KOPT-K1 (cell line): Measurements from ENCODE around the gene ANKRD44.
"Not testable (repeated sequence)": the region's sequence is repeated elsewhere in the genome, so short reads cannot be mapped to it uniquely, and the experiment has no call there.

Experiments used
- H3K27ac ChIP-seq: fragments of 200-600 bp; sonication (generic); 2 replicates; pipeline ENCODE4 v1.5.1; 2016; ENCODE audit warnings: antibody characterized with exemption, mild to moderate bottlenecking, low read depth, low read length; ENCODE audit not compliant: poor library complexity, severe bottlenecking
- H3K36me3 ChIP-seq: fragments of 200-600 bp; sonication (generic); 2 replicates; pipeline ENCODE4 v1.5.1; 2017; ENCODE audit warnings: antibody characterized with exemption, mild to moderate bottlenecking, low read length, moderate library complexity; ENCODE audit not compliant: insufficient read depth
- H3K9me3 ChIP-seq: fragments of 200-600 bp; sonication (generic); 2 replicates; pipeline ENCODE4 v1.5.1; 2017; ENCODE audit warnings: antibody characterized with exemption, low read length, mild to moderate bottlenecking; ENCODE audit not compliant: insufficient read depth, poor library complexity, severe bottlenecking

The ANKRD44 gene

DNA sequence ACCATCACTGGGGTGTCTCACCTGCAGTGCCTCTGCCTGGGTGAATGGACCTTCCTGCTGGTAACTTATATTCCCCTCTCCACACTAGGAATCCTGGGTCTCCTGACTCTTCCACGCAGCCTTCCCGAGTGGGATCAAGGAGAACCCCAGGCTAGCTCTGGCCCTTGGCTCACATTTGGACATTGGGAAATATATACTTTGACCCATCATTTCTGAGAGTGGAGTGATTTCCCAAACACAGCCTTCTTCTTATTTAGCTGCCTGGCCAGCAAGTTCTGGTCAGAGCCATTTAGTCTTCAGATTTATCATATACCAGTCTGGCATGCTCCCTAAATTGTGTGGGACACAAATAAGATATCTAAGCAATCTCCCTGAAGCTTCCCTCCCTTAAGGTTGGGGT lies 237.3 kb downstream of the ANKRD44 start:
- peaks cover 3% of the 10 kb centered on the region for H3K36me3 ChIP-seq
- peak overlapping the region; percentile 50 for H3K27ac ChIP-seq
- H3K9me3 ChIP-seq, result no peaks in the 10 kb centered on the region

DNA sequence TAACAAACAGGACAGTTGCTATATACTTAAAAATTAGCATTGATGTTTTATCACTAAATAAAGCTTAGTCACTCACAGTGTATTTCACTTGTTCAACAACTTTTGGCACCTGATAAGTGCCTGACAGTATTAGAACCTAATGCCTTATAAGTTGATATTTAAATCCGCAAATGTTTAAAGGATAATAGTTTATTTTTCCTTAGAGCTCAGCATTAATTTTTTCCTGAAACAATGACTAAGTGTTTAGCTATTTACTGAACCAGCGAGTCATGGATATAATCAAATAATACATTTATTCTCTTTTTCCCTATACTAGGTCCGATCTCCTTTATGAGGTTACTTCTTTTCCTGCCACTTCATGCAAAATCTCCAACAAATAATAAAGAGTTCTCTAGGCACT lies 238.0 kb downstream of the ANKRD44 start:
- H3K27ac ChIP-seq, result peak overlapping the region; percentile 61
- H3K9me3 ChIP-seq, result no peaks in the 10 kb centered on the region
- H3K36me3 ChIP-seq, result no peaks in the 10 kb centered on the region; the same call in 1 of the 2 replicates

DNA sequence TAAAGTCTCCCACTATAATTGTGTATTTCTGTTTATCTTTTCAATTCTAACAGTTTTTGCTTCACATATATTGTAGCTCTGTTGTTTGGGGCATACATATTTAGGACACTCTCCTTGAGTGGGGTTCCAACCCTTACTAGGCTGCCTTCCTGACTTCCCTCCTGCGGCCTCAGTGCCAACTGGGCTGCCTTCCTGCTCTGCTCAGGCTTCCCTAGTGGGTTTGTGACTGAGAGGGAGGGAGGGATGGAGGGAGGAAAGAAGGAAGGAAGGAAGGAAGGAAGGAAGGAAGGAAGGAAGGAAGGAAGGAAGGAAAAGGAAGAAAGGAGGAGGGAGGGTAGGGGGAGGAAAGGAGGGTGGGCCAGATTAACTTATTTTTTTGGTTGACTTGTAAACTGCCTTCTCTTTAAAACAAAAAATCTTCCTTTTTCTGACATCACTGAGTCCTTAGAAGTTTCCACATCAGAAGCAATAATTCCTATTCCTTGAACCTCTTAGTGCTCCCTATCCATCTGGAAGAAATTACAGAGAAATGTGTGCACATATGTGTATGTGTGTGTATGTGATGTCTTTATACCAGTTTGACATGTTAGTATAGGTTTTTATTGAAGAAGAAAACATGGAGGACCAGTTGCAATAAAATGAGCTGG lies 238.7 kb downstream of the ANKRD44 start:
- Histone ChIP-seq H3K27ac (peak overlapping the region; percentile 61), H3K9me3 (no peaks in the 10 kb centered on the region), H3K36me3 (no peaks in the 10 kb centered on the region; the same call in 1 of the 2 replicates)

DNA sequence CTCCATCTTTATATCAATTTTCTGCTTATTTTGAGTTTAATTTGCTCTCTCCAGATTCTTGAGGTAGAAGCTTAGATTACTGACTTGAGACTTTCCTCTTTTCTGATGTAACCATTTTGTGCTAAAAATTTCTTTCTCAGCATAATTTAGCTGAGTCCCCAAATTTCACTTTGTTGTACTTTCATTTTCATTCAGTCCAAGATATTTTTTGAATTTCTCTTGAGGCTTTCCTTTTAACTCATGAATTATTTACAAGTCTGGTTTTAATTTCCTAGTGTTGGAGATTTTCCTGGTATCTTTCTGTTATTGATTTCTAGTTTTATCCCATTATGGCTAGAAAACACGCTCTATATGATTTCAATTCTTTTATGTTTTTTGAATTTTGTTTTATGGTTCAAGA lies 239.4 kb downstream of the ANKRD44 start:
- H3K27ac ChIP-seq, result peak overlapping the region; percentile 61
- H3K36me3 ChIP-seq, result no peaks in the 10 kb centered on the region
- no peaks in the 10 kb centered on the region for H3K9me3 ChIP-seq

DNA sequence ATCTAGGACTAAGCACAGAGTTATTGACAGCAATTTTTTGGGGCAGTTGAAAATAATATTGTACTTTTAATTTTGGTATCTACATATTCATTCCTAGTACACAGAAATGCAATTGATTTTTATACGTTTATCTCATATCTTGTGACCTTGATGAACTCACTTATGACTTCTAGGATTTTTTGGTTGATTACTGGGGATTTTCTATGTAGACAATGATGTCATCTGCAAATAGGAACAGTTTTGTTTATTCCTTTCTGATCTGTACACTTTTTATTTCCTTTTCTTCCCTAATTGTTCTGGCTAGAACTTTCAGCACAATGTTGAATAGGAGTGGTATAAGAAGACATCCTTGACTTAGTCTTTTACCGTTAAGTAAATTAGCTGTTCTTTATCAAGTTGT lies 240.6 kb downstream of the ANKRD44 start:
- Histone ChIP-seq H3K36me3 (no peaks in the 10 kb centered on the region), H3K9me3 (no peaks in the 10 kb centered on the region), H3K27ac (peak overlapping the region; percentile 61)

DNA sequence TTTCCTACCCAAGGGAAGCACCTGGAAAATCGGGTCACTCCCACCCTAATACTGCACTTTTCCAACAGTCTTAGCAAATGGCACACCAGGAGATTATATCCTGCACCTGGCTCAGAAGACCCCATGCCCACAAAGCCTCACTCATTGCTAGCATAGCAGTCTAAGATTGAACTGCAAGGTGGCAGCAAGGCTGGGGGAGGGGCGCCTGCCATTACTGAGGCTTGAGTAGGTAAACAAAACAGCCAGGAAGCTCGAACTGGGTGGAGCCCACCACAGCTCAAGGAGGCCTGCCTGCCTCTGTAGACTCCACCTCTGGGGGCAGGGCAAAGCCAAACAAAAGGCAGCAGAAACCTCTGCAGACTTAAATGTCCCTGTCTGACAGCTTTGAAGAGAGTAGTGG lies 248.0 kb downstream of the ANKRD44 start:
- H3K27ac ChIP-seq, result peak overlapping the region; percentile 40
- H3K9me3 ChIP-seq, H3K36me3 ChIP-seq: not testable (repeated sequence)

DNA sequence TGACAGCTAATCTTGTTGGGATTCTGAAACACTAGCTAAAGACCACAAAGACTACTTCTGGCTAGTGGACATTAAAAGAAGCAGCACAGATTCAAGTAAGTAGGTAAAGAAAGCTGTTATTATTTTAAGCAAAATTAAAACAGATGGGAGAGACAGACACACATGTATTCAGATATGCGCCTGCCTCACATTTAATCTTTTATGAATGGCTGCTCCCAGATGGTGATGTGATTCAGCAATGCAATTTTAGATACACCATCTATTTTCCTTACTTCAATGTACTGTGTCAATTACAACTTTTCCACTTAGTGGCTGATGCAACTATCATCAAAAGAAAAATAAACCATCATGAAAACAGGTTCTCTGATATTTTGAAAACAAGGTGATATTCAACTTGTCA lies 251.1 kb downstream of the ANKRD44 start:
- H3K36me3 ChIP-seq, result no peaks in the 10 kb centered on the region
- peaks cover 17% of the 10 kb centered on the region for H3K9me3 ChIP-seq
- no peak overlapping the region for H3K27ac ChIP-seq

DNA sequence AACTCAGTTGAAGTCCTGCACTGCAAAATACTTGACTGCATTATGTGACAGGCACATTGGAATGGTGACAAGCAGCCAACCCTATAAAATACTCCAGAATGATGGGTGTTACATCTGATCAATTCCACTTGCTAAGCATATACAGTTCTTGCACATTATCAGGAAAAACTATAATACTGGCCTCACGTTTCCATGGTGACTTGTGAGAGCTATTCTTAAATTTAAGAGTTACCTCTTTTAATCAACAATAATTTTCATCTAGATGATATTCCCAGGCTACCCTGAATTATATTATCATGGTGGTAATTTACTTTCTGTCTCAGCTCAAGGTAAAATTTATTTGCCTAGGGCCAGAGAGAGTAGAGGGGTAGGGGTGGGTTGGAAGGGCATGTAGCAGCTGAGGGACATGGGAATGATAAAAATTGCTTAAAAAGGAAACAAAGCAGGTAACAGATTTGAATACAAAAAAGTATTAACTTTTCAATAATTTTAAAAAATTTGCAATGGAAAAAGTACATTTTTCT lies 251.7 kb downstream of the ANKRD44 start:
- Histone ChIP-seq H3K36me3 (no peaks in the 10 kb centered on the region), H3K9me3 (peaks cover 21% of the 10 kb centered on the region), H3K27ac (no peak overlapping the region)

DNA sequence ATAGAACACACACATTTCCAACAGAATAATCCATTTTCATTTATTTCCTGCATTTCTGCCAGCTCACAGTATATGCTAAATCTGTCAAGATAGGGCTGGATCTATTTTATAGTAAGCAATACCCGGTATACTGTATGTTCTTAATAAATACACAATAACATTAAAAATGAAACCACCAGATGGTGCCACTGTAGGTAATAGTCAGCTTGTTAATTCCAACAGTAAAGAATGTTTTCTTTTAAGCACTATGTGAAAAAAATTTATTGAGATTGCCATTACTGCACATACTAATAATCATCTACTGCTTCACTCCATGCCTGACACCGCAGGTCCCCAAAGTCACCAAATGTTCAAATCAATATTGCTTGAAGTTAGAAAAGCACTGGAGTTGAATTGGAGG lies 252.6 kb downstream of the ANKRD44 start:
- Histone ChIP-seq H3K36me3 (no peaks in the 10 kb centered on the region), H3K27ac (no peak overlapping the region), H3K9me3 (peaks cover 21% of the 10 kb centered on the region)

DNA sequence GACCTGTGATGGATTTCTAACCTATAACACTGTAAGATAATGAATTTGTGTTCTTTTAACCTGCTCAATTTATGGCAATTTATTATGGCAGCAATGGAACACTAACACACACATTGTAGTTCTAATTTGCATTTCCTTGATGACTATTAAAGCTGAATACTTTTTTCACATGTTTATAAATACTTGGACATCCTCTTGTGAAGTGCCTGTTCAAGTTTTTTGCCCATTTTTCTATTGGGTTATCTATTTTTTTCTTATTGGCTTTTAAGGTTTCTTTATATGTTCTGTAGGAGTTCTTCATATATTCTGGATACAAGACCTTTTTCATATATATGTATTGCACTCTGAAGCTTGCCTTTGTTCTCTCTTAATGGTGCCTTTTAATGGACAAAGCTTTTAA lies 255.5 kb downstream of the ANKRD44 start:
- Histone ChIP-seq H3K36me3 (no peaks in the 10 kb centered on the region), H3K27ac (no peak overlapping the region), H3K9me3 (peaks cover 21% of the 10 kb centered on the region)

DNA sequence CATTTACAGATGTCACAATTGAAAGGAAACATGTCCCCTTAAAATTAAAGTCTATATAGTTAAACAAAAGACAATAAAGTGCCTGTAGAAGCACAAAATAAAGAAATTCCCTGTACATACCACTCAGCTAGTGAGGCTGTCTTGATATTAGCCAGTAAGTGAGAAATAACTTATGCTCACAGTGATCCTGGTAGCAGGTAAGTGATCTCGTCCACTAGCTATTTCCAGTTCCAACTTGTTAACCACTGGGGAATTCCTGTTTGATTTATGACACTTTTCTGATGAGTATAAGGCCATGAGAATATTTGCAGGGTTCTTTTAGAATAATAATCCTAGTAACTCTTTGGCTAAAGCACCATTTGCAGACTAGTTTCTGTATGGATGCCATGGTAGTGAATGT lies 256.1 kb downstream of the ANKRD44 start:
- Histone ChIP-seq H3K27ac (no peak overlapping the region), H3K36me3 (no peaks in the 10 kb centered on the region)

DNA sequence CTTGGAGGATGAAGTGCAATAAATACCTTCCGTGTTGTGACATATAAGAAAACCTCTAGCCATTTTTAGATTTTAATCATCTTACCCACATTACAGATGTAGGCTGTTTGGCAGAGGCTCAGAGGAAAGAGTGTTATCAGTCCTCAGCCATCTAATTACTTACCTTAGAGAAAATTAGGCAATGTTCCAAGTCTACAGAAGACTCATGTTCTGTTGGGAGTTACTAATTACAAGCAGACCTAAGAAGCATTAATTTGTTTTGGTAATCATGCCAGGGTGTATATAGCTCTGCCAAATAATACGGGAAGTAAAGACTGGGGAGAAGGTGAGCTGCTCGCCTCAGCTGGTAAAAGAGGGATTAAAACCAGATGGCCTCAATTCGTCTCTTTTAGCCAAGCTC lies 258.2 kb downstream of the ANKRD44 start:
- Histone ChIP-seq H3K36me3 (no peaks in the 10 kb centered on the region), H3K27ac (peak overlapping the region; percentile 32)

More for the DNA sequence above, 256.1 kb downstream of the ANKRD44 start:
- peaks cover 21% of the 10 kb centered on the region for H3K9me3 ChIP-seq

DNA sequence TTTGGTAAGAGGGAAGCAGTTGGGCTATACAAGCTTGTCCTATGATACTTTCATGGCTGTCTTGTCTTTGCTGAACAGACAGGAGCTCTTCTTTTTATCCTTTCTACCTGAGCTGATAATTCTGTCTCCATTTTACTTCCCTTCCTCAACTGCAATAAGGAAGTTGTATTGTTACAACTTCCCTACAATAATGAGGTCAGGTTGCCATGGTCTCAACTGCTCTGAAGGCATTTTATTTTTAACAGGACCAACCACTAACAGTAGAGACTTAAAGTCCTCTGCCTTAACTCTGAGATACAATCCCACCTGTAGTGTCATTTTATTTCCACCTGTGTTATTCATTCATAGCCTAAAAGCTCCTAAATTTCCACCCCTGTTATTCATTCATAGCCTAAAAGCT lies 265.5 kb downstream of the ANKRD44 start:
- no peak overlapping the region for H3K27ac ChIP-seq
- H3K36me3 ChIP-seq, result no peaks in the 10 kb centered on the region
- no peaks in the 10 kb centered on the region for H3K9me3 ChIP-seq

More for the DNA sequence above, 258.2 kb downstream of the ANKRD44 start:
- H3K9me3 ChIP-seq, result peaks cover 21% of the 10 kb centered on the region

DNA sequence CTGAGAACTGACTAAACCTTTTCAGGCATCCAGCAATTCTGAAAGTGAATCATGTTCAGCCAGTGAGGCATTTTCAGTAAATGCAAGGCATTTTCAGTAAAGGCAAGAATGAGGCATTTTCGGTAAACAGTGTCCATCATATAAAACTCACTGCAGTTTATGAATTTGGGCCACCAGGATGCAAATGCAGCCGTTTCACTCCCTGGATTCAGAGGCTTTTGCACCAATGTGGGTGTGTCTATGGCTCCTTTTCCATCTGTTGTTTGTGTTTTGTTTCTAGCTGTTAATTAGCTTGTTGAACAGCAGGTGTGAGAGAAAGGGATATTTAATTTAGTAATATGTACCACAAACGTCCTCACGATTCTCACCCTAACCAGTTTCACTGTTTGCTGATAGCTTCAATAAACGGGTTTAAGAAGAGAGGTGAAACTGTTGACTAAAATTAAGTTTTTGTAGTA lies 267.8 kb downstream of the ANKRD44 start:
- H3K36me3 ChIP-seq, result no peaks in the 10 kb centered on the region
- no peak overlapping the region for H3K27ac ChIP-seq
- H3K9me3 ChIP-seq, result no peaks in the 10 kb centered on the region

DNA sequence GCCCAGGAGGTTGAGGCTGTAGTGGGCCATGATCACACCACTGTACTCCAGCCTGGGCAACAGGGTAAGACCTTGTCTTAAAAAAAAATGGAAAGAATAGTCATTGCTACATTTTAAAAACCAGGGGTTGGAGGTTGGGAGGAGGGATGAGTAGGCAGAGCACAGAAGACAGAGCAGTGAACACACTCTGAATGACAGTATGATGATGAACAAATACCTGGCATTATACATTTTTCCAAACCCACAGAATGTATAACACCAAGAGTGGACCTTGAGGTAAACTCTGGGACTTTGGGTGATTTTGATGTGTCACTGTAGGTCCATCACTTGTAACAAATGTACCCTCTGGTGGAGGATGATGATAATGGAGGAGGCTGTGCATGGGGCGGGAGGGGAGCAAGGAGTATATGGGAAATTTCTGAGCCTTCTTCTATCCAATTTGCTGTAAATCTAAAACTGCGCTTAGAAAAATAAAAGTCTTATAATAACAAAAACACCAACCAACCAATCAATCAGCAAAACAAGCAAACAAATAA lies 272.6 kb downstream of the ANKRD44 start:
- Histone ChIP-seq H3K36me3 (no peaks in the 10 kb centered on the region), H3K27ac (no peak overlapping the region), H3K9me3 (no peaks in the 10 kb centered on the region)

DNA sequence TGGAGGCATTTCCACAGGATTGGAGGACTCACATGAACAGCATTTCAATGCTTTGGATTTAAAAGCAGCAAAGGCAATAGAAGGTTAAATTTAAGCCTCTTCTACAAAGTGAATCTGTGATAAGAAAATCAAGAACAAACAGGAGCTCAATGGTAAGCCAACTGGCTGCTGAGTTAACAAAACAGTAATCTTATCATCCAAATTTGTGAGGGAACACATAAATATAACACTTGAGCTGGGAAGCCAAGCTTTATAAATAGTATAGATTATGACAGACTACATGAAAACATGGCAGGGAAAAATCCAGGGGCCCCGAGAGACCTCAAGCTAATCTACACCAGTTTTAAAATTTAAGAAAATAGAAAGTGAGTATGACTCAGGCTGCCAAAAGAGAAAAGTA lies 275.6 kb downstream of the ANKRD44 start:
- Histone ChIP-seq H3K36me3 (no peaks in the 10 kb centered on the region), H3K9me3 (no peaks in the 10 kb centered on the region), H3K27ac (no peak overlapping the region)
